ENCODE results near the gene PPP2R5D. TPM values are rescaled to one million over a fixed set of nuclear protein-coding genes. Genes with fewer than 3 reads are reported as not detected.

Gene PPP2R5D
- total and polyA plus RNA-seq, 2 of the 8 experiments (the other 6 are each of a cell fraction or from before 2014, with no cell fraction given): 52.1 to 55.7 TPM

- TF ChIP-seq CHD2 (IDR thresholded peaks at IDR 0.05; ENCODE audit: low read length): no peak
- no peak for TF ChIP-seq SP2 (IDR thresholded peaks at IDR 0.05; ENCODE audit: low read length)
- no peak for TF ChIP-seq FOSL1 (IDR thresholded peaks at IDR 0.05; ENCODE audit: insufficient read depth, low read depth, low read length)
- no peak for TF ChIP-seq PHF8 (conservative IDR thresholded peaks at IDR 0.05; ENCODE audit: low read depth, low read length)
Observed at GRCh38 chr6:42967228-42967627, 17.1 kb upstream of the PPP2R5D start (continued).

All from H1 (cell line).